Activated T-cell treated with anti-CD3 and anti-CD28 coated beads, Interleukin-2, amount 50 U/mL, for 48 hours (primary cell): ENCODE data around the gene GASK1B.

ENCODE experiments used
- DNase-seq, 2 experiments: peaks; one replicate each; pipeline ENCODE4 v3.0.0-alpha.2; 2020

Gene GASK1B

DNA sequence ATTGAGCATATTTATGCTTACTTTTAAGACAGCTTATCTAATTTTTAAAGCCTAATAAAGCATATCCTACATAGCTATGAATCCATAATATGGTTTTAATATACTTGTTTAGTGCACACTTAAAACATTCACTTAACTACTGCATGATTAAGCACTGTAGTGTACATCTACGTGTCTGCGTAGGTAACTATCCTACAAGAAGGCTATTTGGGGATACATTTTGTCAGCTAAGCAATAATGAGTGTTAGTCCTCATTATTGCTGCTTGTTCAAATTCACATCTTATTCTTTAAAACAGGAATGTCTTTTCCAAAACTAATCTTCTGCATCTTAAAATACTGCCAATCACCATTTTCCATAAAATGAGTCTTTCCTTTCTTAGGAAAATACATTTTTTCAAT lies 38.6 kb downstream of the GASK1B start:
- DNase-seq: no peak

DNA sequence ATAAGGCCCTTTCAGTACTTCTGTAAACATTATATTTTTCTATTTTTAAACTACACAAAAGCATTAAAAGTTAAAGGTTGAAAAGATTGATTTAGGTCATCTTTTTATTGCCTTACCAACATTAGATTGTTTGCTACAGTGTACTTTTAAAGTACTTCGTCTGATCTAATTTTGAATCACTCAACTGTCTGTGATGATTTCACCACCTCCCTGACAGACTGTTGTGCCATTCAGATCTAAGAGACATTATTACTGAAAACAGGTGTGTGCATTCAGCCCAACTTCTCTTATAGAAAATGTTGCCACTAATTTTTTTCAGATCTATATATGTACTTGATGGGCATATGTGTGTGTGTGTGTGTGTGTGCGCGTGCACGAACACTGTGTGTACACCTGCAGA lies 39.3 kb downstream of the GASK1B start:
- DNase-seq: no peak

DNA sequence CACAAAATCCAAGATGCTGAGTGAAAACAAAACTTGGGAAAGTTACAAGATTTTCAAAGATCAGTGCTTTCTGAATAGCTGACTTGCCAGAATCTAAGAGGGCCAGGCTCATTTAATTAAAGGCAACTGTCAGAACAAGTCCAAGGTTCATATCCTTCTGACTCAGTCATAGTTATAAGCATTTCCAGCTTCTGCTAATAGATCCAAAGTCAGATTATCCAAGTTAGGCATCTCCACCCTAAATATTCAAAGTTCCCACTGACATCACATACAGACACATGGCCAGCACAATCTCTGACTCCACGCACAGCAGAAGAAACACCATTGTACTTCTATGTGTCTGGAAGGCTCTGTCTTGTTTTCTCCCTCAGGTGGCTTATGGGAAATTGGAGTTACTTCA lies 41.8 kb downstream of the GASK1B start:
- no peak for DNase-seq

DNA sequence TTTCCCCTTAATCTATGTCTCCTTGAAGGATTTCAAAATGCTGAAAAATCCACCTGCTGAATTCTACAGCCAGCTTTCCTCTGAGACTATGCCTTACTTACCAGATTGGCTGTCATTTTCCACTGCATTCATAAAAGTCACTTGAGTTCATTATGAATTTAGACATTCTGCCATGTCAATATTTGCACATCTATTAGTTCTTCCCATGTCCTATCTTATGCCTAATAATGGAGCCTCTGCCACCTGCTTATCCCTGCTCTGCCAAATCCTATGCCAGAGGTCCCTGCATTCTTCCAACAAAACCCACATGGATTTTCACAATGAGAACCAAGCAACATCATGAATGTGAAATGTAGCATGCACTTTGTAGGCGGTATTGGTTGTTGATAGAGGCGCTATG lies 42.6 kb downstream of the GASK1B start:
- DNase-seq: no peak

DNA sequence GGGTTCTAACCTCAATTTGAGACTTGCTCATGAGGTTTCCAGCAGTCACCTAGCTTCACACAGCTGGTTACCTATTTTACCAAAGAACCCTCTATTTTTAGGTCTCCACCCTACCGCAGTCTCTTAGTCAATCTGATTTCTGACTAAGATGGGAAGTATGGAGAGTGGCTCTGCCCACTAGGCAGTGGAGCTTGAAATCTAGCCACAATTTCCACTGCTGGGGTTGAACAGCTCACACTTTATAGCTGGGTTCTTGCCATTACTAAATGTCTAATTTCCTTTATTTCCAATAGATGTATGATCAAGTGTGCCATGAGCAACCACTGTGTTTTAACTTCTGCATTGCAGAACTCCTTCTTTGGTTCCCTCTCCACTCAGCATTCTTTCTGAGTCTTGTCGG lies 43.1 kb downstream of the GASK1B start:
- no peak for DNase-seq

DNA sequence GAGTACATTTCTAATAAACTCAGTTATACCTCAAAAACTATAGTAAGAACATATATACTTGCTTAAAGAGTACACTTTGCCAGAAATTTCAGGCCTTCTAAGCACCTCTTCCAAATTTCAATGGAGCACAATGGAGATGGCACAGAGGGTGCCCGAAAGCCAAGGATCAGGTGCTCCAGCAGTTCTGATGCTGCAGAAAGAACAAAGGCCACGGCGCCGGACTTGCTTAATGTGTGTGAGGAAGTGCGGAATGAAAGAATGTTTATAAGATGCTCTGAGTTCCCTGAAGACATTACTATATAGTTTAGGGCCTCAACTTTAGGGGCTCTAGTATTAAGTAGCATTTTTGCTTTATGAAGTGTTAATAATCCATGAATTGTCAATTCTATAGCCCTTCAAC lies 44.3 kb downstream of the GASK1B start:
- DNase-seq: no peak

DNA sequence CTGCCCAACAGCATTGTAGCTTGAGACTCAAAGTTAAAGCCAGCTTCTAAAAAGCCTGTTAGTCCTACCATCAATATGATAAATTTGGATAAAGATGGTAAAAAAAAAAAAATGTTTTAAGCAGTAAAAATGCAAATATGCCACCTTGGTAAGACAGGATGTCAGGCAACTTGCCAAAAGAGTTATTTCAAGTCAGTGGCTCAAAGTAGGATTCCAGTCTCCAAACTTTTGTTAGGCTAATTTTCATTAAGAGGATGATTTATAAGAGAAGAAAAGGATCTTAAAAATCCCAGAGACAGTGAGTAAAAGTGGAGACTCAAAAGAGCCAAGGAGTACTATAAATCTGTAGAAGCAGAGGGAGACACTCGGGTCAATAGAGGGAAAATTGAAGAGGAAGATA lies 47.5 kb downstream of the GASK1B start:
- DNase-seq: no peak
